HEK293 (cell line): ENCODE measurements around the gene CCNJL.

Experiments used
- SCRT1 ChIP-seq: fragments of 450-650 bp; formaldehyde crosslinking; IDR thresholded peaks from 2 replicates; pipeline ENCODE4 v1.5.1; 2016; ENCODE audit warnings: missing biosample characterization, missing genetic modification characterization, borderline replicate concordance
- ZNF184 ChIP-seq: fragments of 450-650 bp; IDR thresholded peaks from 2 replicates; pipeline ENCODE4 v1.5.1; 2018; ENCODE audit warnings: missing biosample characterization, mild to moderate bottlenecking, missing genetic modification characterization
- TF ChIP-seq, protein P1 (sequence below): fragments of 450-650 bp; formaldehyde crosslinking; IDR thresholded peaks from 2 replicates; pipeline ENCODE4 v1.5.1; 2016; ENCODE audit warnings: missing biosample characterization, missing genetic modification characterization

DNA sequence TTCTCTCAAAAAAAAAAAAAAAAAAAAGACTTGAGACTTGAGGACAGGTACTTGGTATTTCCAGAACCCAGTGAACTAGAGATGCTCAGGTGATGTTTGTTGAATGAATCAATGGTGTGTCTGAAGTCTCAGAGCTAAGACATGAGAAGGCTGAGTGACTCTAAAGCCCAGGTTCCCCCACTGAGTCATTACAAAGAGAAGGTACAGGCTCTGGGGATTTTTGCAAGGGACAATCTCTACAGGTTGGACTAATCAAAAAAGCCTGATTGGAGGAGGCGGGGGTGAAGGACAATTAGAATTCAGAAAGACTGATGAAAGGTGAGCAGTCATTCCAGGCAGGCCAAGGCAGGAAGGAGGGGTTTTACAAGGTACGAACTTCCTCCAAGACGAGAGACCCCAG is 91.3 kb downstream of the CCNJL start:
- TF ChIP-seq ZNF184 (tag by site-specific recombination), result no peak
- TF ChIP-seq, protein P1, sequence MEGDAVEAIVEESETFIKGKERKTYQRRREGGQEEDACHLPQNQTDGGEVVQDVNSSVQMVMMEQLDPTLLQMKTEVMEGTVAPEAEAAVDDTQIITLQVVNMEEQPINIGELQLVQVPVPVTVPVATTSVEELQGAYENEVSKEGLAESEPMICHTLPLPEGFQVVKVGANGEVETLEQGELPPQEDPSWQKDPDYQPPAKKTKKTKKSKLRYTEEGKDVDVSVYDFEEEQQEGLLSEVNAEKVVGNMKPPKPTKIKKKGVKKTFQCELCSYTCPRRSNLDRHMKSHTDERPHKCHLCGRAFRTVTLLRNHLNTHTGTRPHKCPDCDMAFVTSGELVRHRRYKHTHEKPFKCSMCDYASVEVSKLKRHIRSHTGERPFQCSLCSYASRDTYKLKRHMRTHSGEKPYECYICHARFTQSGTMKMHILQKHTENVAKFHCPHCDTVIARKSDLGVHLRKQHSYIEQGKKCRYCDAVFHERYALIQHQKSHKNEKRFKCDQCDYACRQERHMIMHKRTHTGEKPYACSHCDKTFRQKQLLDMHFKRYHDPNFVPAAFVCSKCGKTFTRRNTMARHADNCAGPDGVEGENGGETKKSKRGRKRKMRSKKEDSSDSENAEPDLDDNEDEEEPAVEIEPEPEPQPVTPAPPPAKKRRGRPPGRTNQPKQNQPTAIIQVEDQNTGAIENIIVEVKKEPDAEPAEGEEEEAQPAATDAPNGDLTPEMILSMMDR (tag by site-specific recombination), result no peak
- TF ChIP-seq SCRT1 (tag by site-specific recombination), result no peak
